AG04450 (cell line): ENCODE results near the gene TGFBR3. TPM values are rescaled to one million over a fixed set of nuclear protein-coding genes. Genes with fewer than 3 reads are reported as not detected.

ENCODE experiments used
- CTCF ChIA-PET: fragments of 300-600, 350-600 bp; formaldehyde crosslinking; extraction: SDS; loops from one replicate; lab custom pipeline; 2022; ENCODE audit warnings: antibody characterized with exemption, inconsistent platforms; lab: Charles Lee
- POLR2A ChIA-PET: fragments of 350-600 bp; formaldehyde crosslinking; extraction: SDS; loops from one replicate; lab custom pipeline; 2021; ENCODE audit warnings: antibody characterized with exemption, inconsistent platforms; lab: Yijun Ruan, JAX
- DNase-seq: peaks from one replicate; pipeline ENCODE4 v3.0.0-alpha.2; 2011; ENCODE audit warnings: low read depth, low spot score
- H3K27ac ChIP-seq: one replicate; pipeline ENCODE4 v1.5.1; 2012; ENCODE audit warnings: low read depth, low read length, control low read depth
- H3K27me3 ChIP-seq: one replicate; pipeline ENCODE4 v1.6.0; 2012; ENCODE audit warnings: low read length; ENCODE audit not compliant: control insufficient read depth, insufficient read depth
- H3K4me3 ChIP-seq: 2 replicates; pipeline ENCODE4 v1.5.1; 2011; ENCODE audit warnings: mild to moderate bottlenecking, low read depth, low read length, control low read depth
- H3K9me3 ChIP-seq: 2 replicates; pipeline ENCODE4 v1.5.1; 2012; ENCODE audit warnings: low read length; ENCODE audit not compliant: control insufficient read depth, insufficient read depth
- polyA plus RNA-seq: library from polyadenylated mRNA; depleted of rRNA; stranded (reverse); fragments of >200 nt; gene quantifications from 2 replicates; pipeline ENCODE4 v1.2.3, GENCODE V29; 2011
- TF ChIP-seq, protein P1 (sequence below): IDR thresholded peaks from 2 replicates; pipeline ENCODE4 v1.5.1; 2011; ENCODE audit warnings: low read depth, low read length, control low read depth, inconsistent platforms

Gene TGFBR3
- polyA plus RNA-seq, 1 experiment = 36.5 TPM

DNA sequence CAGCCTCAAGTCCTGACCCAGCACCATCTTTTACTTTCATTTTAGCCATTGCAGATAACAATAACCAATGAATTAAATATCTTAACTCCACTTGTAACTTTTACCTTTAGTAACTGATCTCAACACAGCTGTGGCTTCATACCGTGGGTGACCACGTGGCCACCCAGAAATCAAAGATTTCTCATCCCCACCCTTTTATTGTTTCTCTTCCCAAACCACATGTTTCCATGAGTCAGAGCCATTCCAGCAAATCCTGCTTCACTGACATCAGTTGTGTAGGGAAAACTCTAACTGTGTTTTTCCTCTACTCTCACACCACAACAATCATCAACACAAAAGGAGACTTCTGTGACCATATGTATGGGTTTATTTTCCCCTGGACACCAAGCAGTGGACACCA lies 38.2 kb upstream of the TGFBR3 start:
- no peaks in the 10 kb centered on the region for H3K27me3 ChIP-seq
- peak overlapping the region; percentile 25 for H3K27ac ChIP-seq
- H3K9me3 ChIP-seq = no peaks in the 10 kb centered on the region
- POLR2A ChIA-PET = no interaction called here
- peak; percentile 51 for DNase-seq
- CTCF ChIA-PET = interaction anchor here (1.0 to 8.2 kb wide), 2 partner anchors 40 to 411 kb away, joined by 3 to 303 read pairs; no protein-coding TSS in a partner anchor
- TF ChIP-seq, protein P1, sequence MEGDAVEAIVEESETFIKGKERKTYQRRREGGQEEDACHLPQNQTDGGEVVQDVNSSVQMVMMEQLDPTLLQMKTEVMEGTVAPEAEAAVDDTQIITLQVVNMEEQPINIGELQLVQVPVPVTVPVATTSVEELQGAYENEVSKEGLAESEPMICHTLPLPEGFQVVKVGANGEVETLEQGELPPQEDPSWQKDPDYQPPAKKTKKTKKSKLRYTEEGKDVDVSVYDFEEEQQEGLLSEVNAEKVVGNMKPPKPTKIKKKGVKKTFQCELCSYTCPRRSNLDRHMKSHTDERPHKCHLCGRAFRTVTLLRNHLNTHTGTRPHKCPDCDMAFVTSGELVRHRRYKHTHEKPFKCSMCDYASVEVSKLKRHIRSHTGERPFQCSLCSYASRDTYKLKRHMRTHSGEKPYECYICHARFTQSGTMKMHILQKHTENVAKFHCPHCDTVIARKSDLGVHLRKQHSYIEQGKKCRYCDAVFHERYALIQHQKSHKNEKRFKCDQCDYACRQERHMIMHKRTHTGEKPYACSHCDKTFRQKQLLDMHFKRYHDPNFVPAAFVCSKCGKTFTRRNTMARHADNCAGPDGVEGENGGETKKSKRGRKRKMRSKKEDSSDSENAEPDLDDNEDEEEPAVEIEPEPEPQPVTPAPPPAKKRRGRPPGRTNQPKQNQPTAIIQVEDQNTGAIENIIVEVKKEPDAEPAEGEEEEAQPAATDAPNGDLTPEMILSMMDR = no peak
- no peak overlapping the region for H3K4me3 ChIP-seq

DNA sequence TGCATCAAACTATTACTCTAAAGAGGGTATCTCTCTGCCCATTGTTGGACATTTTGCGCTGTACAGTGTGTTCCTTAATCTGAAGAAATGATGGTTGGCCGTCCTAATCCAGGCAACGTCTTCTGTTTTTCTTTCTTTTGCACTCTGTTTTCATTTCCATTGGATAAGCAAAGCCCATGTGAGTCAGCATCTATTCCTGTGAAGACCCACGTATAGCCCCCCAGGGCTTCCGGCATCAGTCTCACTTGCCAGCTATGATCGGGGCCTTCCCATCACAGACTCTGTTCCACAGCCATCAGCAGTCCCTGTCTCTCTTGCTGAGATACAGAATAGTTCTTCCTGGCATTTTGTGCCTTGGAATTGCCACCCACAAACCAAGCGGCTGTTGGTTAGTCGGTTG lies 34.0 kb upstream of the TGFBR3 start:
- TF ChIP-seq, protein P1 = no peak
- no peak for DNase-seq
- POLR2A ChIA-PET = no interaction called here
- CTCF ChIA-PET = no interaction called here
- Histone ChIP-seq H3K27ac (no peak overlapping the region), H3K9me3 (no peaks in the 10 kb centered on the region), H3K4me3 (no peak overlapping the region), H3K27me3 (no peaks in the 10 kb centered on the region)

DNA sequence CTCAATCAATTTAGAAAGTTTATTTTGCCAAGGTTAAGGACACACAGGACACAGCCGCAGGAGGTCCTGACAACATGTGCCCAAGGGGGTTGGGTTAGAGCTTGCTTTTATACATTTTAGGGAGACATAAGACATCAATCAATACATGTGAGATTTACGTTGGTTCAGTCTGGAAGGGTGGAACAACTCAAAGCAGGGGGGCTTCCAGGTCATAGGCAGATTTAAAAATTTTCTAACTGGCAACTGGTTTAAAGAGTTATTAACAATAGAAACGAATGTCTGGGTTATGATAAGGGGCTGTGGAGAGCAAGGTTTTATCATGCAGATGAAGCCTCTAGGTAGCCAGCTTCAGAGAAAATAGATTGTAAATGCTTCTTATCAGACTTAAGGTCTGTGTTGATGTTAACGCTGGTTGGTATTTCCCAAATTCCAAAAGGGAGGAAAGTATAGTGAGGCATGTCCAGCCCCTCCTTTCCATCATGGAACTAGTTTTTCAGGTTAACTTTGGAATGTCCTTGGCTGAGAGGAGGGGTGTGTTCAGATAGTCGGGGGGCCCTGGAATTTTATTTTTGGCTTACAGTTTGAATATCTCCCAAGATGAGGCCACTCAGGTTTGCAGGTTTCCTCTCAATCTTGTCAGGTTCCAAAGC lies 31.0 kb upstream of the TGFBR3 start:
- H3K9me3 ChIP-seq = no peaks in the 10 kb centered on the region
- no peak for DNase-seq
- H3K27ac ChIP-seq = no peak overlapping the region
- CTCF ChIA-PET = no interaction called here
- no peaks in the 10 kb centered on the region for H3K27me3 ChIP-seq
- H3K4me3 ChIP-seq = no peak overlapping the region
- POLR2A ChIA-PET = no interaction called here
- TF ChIP-seq, protein P1 = no peak

DNA sequence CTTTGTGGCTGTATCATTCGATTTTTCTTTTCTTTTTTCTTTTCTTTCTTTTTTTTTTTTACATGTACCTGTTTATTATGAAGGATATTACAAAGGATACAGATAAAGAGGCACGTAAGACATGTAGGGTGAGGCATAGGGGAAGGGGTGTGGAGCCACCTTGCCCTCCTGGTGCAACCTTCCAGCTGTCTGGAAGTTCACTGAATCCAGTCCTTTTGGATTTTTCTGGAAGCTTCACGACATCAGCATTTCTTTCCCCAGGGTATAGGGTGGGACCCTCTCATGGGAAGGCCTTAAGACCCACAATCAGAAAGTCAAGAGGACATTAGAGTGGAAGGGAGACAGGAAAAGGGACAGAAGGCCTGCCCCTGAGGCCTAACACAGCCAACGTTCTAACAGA lies 30.1 kb upstream of the TGFBR3 start:
- no peak overlapping the region for H3K27ac ChIP-seq
- ChIA-PET POLR2A (no interaction called here), CTCF (interaction anchor here (1.3 kb wide), 1 partner anchor 404 kb away, joined by 12 read pairs; no protein-coding TSS in a partner anchor)
- H3K27me3 ChIP-seq = no peaks in the 10 kb centered on the region
- no peak overlapping the region for H3K4me3 ChIP-seq
- TF ChIP-seq, protein P1 = no peak
- no peak for DNase-seq
- no peaks in the 10 kb centered on the region for H3K9me3 ChIP-seq

DNA sequence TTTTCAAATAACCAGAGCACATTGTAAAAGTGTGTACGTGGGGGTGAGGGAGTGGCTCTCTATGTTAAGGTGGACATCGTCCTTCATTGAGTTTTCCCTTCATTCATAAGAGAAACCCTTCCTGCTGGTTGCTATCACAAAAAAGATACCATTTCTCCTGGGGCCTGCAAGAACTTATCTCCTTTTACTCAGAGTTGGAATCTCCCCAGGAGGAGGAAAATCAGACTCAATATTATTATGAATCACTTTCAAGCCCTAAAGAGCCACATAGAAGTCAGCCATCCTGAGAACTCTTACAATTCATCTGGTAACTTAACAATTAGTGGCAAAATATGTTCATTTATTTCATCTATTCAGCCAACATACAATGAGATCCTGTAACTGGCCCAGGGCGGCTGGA lies 27.1 kb upstream of the TGFBR3 start:
- TF ChIP-seq, protein P1 = no peak
- CTCF ChIA-PET = no interaction called here
- no peak overlapping the region for H3K27ac ChIP-seq
- DNase-seq = no peak
- H3K27me3 ChIP-seq = no peaks in the 10 kb centered on the region
- no peaks in the 10 kb centered on the region for H3K9me3 ChIP-seq
- POLR2A ChIA-PET = no interaction called here
- no peak overlapping the region for H3K4me3 ChIP-seq
